HG03097 (cell line): Measurements from ENCODE around the gene GTF2F2.
"Not testable (repeated sequence)": the region's sequence is repeated elsewhere in the genome, so short reads cannot be mapped to it uniquely, and the experiment has no call there.

ENCODE experiments used
- ATAC-seq: cut with Tn5 transposase; IDR thresholded peaks from one replicate; pipeline ENCODE4 v1.9.1; 2021; ENCODE audit not compliant: unreplicated experiment, low FRiP score

Gene GTF2F2

GRCh38 chr13:45178349-45179162, 58.2 kb downstream of the GTF2F2 start:
- no peak for ATAC-seq

DNA sequence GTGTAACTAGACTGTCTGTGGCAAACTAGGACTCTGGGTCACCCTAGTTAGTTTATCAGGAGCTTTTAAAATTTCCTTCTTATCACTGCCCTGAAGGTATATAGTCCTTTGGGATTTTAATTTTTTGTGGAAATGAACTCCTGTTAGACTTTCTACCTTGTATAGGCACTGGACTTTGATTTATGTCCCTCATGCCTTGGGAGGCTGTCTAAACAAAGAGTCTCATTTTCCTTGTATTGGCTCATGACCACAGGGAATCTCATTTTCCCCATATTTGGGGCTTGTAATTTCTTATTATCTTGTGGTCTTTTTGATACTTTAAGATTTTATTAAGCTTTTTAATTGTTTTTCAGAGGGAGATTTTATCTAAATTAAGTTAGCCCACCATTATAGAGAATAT, 59.1 kb downstream of the GTF2F2 start:
- ATAC-seq: no peak

DNA sequence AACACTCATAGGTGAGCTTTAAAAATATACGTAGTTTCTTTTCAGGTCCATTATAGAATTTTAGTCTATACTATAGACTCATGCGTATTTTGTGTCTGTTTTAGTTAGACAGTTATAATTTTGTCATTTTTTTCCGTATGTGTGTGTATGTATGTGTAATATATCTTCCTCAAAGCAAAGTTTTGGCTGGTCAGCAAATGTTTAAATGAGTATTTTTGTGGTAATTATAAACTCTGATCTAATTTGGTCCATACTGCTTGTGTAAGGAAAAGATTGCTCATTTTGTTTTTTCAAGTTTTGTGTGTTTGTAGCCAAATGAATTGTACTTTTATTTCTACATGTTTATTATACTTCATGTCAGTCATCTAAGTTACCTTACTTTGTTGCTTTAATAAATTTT, 60.0 kb downstream of the GTF2F2 start:
- no peak for ATAC-seq

DNA sequence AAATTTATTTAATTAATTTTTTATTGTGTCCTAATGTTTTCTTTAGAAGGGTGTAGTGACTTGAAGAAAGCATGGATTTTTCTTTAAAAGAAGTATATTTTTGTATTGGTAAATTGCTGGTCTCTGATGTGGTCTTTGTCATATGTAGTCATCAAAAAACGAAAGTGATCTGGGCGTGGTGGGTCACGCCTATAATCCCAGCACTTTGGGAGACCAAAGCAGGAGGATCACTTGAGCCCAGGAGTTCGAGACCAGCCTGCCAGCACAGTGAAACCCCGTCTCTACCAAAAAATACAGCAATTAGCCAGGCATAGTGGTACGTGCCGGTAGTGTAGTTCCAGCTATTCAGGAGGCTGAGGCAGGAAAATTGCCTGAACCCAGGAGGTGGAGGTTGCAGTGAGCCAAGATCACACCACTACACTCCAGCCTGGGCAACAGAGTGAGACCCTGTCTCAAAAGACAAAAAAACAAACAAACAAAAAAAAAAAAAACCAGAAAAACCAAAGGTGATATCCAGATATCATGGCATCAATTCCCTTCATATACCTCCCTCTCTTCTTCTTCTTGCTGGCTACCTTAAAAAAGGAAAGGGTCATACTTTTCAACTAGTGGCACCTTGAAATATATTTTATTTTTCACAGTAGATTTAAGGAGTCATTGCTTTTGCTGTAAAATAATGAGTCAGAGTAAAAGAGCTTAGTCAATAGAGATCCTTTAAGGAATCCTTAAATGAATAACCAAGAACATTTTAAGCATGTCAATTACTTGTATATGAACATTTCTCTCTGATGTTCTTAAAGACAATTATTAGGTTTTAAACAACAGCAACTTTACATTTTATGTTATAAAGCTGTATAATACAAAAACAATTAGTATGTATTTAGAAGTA, 60.6 kb downstream of the GTF2F2 start:
- ATAC-seq: no peak

GRCh38 chr13:45184693-45185092, 64.4 kb downstream of the GTF2F2 start:
- ATAC-seq: no peak

GRCh38 chr13:45185286-45185685, 65.0 kb downstream of the GTF2F2 start:
- ATAC-seq: no peak

GRCh38 chr13:45189077-45189476, 68.8 kb downstream of the GTF2F2 start:
- ATAC-seq: not testable (repeated sequence)

- ATAC-seq: not testable (repeated sequence)
These were observed 69.2 kb downstream of the GTF2F2 start for GRCh38 chr13:45189511-45189910.

GRCh38 chr13:45191874-45192273, 71.6 kb downstream of the GTF2F2 start:
- no peak for ATAC-seq

DNA sequence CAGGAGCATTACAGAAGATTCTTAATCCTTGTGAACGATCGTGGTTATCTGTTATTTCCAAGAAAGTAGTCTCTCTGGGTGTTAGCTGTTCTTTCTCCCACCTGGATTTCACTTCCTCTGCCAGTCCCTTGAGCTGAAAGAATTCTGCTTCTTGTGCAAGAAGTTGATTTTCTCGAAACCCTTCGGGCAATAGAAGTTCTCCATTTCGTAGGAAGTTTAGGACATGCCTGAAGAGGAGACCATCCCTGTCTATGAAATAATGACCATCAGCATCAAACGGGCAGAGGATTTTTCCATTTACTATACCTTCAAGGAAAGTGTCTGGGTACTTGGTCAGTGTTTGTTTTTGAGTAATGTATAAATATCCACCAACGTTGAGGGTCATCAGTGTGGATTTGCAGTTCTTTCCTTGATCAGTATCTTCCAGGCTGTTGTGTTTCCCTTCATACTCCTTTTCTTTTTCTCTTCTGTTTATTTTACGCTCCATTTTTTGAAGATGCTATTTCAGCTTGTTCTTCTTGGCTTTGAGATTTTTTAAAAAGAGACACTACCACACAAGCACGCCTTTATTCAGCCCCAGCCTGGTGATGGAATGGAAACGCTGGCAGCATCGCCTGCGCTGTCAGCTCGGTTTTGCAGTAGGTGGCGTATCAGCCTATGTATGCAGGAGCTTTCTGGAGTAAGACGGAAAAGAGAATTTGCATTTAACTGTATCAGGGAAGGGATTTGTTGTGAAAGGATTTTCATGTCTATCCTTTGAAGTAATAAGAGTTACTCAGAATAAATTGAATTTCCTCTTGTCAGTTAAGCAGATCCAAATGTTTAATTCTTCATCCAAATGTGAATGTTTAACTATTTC, 74.0 kb downstream of the GTF2F2 start:
- ATAC-seq: no peak

DNA sequence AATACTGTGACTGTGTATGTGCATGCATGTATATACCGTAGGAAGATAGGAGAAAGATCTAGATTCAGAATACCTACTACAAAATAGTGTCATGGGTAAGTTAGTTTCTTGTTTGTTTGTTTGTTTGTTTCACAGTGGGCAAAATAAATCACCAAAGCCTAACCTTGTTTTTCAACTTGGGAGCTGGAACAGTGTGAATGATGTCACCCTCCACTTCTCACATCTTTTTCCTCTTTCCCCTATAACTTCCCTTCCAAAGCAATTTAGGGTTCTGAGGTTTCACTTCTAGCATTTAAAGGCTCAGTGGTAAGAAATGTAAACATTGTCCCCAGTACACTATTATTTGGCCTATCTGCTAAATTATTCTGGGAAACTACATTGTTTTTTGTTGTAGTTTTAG, 75.1 kb downstream of the GTF2F2 start:
- no peak for ATAC-seq

- no peak for ATAC-seq
These were observed 75.8 kb downstream of the GTF2F2 start for GRCh38 chr13:45196096-45196495.

- no peak for ATAC-seq
These were observed 76.3 kb downstream of the GTF2F2 start for GRCh38 chr13:45196622-45197021.

- ATAC-seq: no peak
These were observed 77.7 kb downstream of the GTF2F2 start for GRCh38 chr13:45198041-45198440.

DNA sequence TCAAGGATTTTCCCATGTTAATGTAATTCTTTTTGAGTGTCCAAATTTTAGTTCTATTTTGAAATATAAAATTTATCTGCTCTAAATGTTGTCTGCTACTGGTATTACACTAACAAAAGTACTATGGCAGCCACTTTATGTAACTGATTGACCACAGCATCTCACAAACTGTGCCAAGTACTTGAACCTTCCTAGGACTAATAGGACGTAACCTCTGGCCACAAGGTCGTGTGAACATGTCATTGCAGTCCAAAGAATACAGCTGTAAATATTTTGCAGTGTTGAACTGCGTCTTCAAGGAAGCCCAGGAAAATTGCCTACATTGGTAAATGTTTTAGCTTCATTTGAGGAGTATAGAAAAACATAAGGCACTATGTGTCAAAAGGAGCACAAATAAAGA, 78.6 kb downstream of the GTF2F2 start:
- no peak for ATAC-seq

GRCh38 chr13:45199711-45200110, 79.4 kb downstream of the GTF2F2 start:
- ATAC-seq: no peak

DNA sequence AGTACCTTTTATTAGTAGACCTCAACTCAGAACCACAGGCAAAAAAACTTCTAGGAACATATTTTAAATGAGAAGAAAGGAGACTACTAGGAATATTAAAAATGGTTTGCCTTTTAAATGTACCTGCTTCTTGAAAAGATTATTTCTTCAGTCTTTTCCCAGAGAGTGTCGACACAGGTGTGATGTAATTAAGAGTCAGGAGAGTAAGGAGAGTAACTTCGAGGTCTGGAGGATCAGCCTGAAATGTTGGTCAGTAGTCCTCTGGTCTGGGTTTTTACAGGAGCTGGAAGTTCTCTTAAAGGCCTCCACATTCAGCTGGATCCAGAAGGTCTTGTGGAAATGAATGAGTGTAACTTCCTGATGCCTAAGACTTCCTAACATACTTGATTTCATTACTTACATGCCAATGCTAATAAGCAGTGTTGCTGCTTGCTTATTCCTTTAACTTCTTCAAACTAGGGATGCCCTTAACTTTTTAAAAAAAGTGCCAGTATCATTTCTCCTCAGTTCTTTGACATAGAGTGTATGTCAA, 80.5 kb downstream of the GTF2F2 start, which contains the start of gene KCTD4:
TSS of gene KCTD4 (minus strand) at position 345 of the 532 bp plus-strand sequence. CDS start 6,478 bp downstream, outside the sequence.
- no peak for ATAC-seq

DNA sequence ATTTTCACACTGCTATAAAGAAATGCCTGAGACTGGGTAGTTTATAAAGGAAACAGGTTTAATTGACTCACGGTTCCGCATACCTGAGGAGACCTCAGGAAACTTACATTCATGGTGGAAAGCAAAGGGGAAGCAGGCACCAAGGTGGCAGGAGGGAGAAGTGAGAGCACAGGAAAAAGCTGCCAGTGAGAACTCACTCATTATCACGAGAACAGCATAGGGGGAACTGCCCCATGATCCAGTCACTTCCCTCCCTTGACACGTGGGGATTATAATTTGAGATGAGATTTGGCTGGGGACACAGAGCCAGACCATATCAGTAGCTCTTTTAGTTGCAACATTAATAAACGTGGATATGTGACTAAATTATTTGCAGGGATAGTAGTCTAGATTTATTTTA, 84.8 kb downstream of the GTF2F2 start:
- ATAC-seq: no peak

GRCh38 chr13:45206340-45206739, 86.0 kb downstream of the GTF2F2 start:
- no peak for ATAC-seq

DNA sequence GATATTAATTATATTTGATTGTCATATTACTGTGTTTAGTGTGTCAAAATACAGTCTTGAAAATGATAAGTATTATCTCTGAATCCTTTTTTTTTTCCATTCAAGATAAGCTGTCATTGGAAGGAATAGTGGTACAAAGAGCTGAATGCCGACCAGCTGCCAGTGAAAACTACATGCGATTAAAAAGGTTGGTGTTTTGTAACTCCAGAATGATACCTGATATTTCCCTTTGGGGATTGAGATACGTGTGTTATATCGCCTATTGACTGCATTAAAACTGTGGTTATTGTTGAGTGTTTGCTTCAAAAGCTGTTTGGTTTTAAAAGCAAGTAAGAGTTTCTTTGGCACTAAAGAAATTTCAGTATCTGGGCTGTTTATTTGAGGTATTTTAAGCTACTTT, 87.0 kb downstream of the GTF2F2 start:
- no peak for ATAC-seq
